NCI-H748 (cell line): ENCODE results near the gene MTF2.

Source experiments
- DNase-seq: peaks from one replicate; lab custom pipeline; 2025; ENCODE audit not compliant: unreplicated experiment; lab: John Stamatoyannopoulos, UW

MTF2 gene

GRCh38 chr1:93180723-93181613 lies 101.9 kb downstream of the MTF2 start, which contains the start of gene CCDC18:
Gene CCDC18 (plus strand): TSS chr1:93180724. CDS start chr1:93183362, 2,638 bp downstream.
- peak; percentile 76 for DNase-seq

GRCh38 chr1:93186667-93187066 lies 107.6 kb downstream of the MTF2 start:
- DNase-seq, result no peak
